RCC 7860 (cell line): ENCODE results near the gene GRM8.
A peak's percentile ranks its signal among the peaks of the same experiment; 100 is the strongest.

Source experiments
- DNase-seq: peaks from one replicate; pipeline ENCODE4 v3.0.0-alpha.2; 2015; ENCODE audit warnings: low spot score
- FAIRE-seq: peaks from 2 replicates; lab custom pipeline; 2012; peaks lifted over from hg19 to GRCh38; lab: Jason Lieb, UNC

The GRM8 gene

DNA sequence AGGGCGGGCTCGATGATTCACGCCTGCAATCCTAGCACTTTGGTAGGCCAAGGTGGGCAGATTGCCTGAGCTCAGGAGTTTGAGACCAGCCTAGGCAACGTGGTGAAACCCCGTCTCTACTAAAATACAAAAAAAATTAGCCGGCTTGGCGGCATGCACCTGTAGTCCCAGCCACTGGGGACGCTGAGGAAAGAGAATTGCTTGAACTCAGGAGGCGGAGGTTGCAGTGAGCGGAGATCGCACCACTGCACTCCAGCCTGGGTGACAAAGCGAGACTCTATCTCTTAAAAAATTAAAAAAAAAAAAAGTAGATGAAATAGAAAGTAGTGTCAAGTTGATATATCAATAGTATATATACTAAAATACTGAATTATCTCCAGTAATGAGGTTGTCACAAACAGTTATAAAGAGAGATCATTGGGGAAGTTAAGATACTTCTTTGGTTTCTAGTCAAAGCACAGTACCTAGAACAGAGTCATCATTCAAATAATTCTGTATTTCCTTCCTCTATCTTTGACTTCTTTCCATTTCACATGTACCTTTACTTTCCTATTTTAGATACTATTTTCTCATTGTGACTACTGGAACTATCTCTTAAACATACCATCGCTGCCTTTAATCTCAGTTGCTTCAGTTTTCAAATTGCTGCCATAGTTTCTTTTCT is 491.7 kb downstream of the GRM8 start:
- FAIRE-seq (no peak), DNase-seq (no peak)

DNA sequence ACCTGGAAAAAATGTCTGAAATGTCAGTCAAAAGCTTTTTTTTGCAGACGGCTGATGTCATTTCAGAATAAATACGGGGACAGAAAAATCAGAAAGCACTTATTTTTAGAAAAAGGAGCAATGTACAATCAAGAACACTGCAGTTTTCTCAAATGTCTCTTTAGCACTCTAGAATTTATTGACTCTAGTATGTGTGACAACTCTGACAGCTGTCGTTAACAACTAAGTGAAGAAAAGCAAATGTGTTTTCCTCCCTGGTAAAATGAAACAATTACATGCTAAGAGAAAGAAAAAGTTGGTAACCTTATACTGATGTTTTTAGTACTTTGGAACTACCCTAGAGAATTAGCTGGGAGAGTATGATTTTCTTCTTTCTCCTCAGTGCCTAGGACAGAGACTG is 497.4 kb downstream of the GRM8 start:
- DNase-seq = no peak

DNA sequence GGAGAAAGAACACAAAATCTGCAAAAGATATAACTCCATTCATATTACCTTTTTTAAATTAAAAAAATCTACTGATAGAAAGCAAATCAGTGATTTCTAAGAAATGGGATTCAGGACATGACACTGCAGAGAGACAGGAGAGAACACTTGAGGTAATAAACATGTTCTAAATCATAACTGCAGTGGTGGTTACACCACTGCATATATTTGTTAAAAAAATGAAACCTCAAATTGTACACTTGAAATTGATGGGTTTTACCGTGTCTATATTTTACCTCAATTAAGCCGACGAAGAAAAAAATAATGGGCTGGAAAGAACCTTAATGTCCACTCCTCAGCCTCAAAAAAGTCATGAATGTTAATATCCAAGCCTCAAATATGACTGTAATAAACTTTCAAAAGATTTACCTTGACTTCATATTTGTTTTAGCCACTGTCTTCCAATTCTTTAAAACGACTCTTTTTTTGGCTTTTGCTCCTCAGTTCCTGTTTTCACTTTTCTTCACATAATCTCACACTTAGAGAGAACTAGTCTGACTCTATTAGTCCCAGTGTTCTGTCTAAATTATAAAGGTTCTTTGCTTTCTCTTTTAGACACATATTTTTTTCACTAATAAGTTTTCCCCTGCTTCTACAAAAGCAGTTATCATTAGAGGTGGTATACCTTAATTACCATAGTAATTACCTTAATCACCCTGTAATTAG is 502.4 kb downstream of the GRM8 start:
- no peak for FAIRE-seq
- no peak for DNase-seq

More for the DNA sequence above, 497.4 kb downstream of the GRM8 start:
- FAIRE-seq = no peak

DNA sequence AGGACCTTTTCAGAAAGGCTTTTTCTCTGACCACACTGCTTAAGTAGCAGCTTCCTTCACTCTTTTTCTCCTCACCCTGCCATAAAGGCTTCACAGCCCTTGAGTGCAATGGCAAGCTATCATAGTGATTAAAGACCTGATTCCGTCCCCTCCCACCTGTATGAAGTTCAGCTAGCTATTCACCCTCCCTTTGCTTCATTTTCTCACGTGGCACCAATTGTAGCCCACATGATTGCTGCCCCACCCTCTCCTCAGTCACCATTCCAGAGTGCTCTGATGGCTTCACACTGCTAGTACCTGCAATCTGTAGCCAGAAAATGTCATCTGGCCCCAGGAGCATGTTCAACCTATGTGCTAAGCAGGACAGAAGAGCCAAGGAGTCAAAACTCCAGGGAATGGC is 523.8 kb downstream of the GRM8 start:
- FAIRE-seq (no peak), DNase-seq (no peak)

DNA sequence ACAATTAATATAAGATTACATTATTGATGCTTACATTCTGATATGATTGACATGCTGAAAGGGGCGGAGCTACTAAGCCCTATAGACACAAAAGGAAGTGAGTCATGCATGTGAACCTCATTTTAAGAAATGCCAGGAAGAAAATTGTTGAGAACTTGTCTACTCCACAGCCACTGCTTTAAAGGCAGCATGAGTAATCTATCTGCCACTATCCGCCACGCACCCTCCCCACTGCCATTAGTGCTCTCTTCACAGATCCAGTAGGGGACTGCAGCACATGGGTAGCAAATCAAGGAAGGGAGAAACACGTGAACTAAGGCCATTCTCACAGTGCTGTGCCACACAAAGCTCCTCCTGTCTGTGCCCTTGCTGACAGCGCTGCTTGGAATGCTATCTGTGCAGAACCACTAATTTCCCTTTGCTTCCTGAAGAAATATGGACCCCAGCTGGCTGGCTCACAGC is 524.8 kb downstream of the GRM8 start:
- DNase-seq = peak; percentile 49
- no peak for FAIRE-seq

DNA sequence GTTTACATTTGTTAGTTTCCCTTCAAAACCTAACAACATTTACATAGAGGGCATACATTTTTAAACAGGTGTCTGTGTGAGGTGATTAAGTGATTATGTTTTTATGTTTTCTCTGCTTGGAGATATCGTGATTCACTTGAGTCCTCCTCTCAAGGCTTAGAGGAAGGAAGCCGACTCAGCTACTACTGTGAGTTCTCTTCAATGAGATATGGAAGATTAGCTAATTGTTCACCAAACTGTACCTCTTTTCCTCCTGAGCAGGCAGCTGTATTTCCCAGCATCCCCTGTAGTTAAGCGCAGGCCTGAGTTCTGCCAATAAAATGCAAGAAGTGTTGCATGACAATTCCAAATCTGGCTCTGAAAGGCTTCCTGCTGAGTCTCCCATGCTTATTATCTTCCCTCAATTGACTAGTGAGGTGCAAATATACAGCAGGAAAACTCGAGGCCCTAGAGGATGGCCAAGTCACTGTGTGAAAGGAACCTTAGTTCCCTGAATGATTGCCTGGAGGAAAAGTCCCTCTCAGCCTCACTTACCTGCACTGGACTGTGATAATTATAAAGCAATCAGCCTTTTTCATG is 528.7 kb downstream of the GRM8 start:
- DNase-seq = no peak
- FAIRE-seq = no peak

DNA sequence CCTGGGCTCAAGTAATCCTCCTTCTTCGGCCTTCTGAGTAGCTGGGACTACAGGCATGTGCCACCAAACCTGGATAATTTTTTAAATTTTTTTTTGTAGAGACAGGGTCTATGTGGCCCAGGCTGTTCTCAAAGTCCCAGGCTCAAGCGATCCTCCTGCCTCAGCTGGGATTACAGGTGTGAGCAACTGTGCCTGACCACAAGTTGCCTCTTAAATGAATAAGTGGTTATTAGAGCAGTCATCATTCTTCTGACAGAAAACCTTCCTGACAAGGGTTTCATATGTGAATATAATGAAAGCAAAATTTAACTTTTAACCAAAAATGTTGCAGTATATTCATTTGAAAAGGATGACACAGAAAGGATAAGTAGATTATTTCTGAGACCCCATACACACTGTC is 532.5 kb downstream of the GRM8 start:
- no peak for FAIRE-seq

DNA sequence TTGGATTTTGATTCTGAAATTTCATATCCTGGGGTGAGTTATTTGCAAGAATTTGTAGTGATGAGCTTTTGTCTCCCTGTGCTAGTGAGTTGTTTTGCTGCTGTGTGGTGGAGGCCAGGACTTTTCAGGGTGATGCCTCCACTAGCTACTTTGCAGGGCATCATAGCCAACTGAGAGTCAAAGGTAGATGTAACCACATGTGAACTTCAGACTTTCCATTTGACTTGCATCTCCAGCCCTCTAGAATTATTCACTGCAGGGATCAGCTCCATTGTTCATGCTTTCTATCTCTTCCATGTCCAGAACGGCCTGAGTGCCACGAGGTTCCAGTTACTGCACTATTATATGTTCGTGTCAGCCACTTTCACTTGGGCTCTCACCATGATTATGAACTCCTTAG is 534.3 kb downstream of the GRM8 start:
- FAIRE-seq = no peak

More for the DNA sequence above, 532.5 kb downstream of the GRM8 start:
- DNase-seq = no peak

DNA sequence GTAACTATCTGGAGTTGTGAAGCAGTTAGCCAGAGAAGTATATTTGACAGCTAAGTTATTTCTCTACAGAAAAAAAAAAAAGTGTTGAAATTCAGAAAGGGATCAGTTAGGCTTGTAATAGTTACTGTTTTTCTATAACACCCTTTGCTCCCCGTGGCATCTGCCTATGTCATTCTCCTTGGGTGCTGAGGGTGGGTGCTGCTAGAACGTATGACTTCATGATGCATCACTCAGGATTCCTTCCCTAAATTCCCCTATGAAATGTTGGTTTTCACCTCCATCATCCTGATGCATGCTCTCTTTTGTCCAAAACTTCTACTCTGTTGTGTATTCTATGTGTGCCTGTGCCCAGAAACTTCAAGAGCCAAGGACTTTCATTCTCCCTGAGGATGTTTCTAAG is 536.4 kb downstream of the GRM8 start:
- DNase-seq (no peak), FAIRE-seq (no peak)

More for the DNA sequence above, 534.3 kb downstream of the GRM8 start:
- no peak for DNase-seq

DNA sequence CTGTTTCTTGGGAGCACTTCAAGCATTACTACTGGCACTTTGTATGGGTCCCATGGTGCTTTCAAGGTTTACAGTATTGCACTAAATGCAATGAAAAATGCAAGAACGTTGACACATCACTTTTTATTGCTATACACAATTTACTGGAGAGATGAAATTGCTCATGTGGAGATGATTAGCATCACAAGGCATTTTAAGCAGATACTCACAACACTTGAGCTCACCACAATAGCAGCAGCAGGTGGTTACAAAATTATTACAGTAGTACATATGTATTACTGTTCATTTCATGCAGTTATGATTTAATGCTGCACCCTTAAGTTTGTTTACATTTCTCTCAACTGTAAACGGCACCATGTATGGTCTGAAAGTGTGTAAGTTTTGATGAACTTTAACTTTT is 537.7 kb downstream of the GRM8 start:
- DNase-seq (no peak), FAIRE-seq (no peak)

DNA sequence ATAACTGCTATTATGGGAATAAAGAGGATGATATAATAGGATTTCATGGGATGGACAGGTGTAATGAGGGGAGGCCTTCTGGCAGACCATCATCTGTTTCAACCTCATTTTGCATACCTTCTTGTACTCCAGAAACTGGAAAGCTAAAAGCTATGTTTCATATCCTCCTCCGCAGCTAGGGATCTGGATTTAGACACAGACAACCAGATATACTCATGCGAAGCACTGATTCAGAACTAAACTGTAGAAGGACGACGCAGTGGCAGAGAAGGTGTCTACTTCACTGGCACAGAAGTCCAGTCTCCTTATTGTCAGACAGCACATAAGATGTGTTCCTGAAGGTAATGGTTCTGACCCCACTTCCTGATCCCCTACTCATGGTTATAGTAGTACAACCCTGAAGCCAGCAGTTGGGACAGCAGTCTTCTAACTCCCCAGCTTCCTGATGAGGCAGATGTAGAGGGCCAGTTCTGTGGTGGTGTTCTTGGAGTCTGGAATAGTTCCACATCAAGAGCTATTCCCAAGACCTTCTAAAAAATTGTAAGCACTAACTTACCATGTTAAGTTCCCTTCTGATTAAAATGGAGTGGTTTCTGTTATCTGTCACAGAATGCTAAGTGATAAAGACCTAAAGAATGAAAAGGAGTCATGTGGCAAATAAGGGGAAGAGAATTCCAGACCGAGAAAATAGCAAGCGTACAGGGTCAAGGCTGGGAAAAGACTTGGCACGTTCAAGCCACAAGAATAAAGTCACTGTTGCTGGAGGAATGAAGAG is 550.3 kb downstream of the GRM8 start:
- FAIRE-seq (no peak), DNase-seq (peak; percentile 24)

DNA sequence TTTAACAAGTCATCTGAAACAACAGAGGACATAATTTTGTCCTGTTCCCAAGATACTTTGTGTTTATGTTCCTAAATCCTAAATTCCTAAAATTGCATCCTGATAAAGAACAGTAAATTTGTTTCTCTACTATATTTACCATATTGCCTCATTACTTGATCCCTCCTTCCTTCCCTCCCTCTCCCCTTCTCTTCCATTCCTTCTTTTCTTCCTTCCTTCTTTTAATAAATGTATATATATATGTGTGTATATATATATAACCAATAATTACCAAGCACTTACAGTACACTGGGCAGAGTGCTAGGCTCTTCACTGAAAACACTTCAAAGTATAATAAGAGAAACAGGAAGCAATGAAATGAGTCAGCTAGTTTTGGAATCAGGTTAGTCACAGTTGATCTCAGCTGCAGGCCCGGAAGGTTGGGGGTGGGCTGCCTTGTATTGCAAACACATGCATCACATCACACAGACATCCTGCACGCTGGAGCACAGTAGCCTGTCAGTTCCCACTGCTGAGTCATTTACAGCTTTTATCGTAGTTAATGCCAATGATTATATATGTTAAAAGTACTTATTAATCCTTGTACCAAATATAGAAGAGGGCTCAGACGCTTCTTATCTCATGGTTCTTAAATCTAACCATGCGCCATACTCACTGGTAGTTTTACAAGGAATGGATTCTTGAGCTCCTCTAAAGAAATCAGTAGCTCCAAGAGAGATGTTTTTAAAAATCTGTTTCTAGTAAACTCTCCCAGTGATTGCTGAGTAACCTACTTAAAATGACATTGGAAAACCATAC is 551.7 kb downstream of the GRM8 start:
- FAIRE-seq (peak; percentile 96), DNase-seq (peak; percentile 96)

DNA sequence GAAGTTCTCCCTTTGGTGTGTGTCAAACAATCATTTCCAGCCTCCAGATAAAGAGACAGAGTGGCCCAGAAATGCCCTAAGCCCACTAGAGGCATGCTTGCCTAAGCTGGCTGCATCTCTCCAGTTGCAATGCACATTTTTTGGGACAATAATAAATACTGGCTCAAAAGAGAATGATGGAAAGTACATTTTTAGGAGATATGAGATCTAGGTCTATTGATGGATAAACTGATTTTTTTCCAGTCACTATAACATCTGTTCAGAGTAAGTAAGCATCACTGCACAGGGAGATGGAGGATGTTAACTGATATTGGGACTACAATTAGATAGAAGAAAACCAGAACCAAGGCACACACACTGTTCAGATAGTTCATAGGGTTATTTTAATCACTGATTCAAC is 553.0 kb downstream of the GRM8 start:
- no peak for DNase-seq
- no peak for FAIRE-seq

DNA sequence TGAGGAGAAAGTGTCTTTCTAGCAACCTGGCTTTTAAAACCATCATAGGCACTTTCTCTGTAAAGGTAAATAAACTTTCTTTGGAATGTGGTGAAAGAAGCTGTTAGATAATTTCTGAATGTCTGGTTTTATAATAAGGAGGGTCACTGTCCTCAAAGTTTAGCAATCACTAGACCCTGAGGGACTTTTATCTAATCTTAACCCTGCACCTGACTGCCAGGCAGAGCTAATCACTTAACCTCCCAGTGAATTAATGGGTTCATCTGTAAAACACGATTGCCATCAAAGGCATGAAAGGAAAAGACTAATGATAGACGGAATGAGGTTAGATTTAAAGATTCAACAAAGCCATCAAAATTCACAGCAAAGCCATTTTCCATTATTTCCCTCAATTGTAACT is 553.8 kb downstream of the GRM8 start:
- no peak for DNase-seq

DNA sequence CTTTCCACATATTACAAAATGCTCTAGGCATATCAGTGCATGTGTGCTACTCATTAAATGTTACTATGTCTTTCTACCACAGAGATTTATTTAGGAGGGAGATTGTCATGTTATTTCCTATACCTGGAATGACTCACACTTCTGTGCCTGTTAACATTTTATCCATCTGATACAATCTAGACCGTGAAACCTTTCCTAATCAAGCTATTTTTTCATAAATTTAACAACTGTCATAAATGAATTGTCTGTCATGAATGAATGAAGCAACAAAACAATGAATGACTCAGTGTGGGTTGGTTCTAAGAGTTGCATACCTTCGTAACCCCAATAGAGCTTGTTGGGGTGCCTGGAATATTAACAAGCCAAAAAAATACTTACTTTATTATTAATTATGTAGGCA is 554.3 kb downstream of the GRM8 start:
- FAIRE-seq (no peak), DNase-seq (no peak)

More for the DNA sequence above, 553.8 kb downstream of the GRM8 start:
- no peak for FAIRE-seq

DNA sequence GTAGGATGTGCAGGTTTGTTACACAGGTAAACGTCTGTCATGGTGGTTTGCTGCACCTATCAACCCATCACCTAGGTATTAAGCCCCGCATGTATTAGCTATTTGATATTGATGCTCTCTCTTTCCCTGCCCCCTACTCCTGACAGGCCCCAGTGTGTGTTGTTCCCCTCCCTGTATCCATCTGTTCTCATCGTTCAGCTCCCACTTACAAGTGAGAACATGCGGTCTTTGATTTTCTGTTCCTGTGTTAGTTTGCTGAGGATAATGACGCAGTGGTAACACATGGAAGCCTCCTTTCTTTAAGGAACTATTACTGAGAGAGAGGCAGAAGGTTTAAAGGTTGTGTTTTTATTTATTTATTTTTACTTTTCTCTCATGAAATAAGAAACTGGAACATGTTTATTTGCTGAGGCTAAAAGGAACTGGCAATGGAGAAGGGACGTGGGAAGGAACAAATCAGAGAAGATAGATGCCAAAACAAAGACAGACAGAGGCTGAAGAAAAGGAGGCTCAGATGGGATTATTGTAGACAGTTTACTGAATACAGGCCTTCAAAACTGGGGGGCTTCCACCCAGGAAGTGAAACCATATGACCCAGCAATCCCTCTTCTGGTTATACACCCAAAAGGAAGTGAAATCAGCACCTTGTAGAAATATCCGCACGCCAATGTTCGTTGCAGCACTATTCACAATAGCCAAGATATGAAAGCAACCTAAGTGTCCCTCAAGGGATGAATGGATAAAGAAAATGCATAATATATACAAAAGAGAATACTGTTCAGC is 556.3 kb downstream of the GRM8 start:
- DNase-seq (no peak), FAIRE-seq (no peak)

DNA sequence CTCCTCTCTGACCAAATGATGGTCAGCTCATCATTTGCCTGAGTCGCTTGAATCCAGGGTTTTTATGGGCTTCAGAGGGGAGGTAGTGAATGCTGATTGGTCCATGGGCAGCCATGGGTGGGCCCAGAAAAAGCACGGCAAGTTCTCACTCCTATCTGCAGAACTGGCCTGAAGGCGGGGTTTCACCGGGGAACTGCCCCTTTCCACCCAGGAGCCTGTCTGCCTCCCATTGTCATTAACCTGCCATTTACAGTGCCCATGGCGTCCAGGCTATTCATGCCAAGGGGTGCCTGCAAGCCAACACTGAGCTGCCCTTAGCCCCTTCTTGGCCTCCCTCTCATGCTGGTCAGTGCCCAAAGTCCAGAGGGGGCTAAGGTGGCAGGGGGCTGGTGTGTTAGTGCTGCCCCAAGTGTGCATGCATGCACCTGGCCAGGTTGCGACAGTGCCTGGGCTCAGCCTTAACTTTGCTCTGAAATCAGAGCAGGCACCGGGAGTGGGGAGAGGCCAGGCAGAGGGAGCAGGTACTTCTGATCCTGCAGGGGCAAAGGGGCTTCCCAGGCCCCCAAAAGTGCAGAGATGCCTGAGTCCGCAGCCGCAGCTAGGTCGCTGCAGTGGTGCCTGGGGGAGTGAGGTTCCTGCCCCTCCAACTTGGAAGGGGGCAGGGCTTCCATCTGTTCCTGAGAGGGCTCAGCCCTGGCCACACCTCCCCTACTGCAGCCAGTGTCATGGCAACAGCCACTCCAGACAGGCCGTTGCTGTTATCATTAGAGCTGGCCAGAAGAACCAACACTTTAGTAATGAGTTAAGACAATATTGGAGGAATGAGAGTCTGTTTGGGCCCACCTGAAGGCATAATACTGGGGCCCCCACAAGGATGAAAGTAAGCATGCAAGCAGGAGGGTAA is 561.6 kb downstream of the GRM8 start:
- FAIRE-seq = no peak
- no peak for DNase-seq

DNA sequence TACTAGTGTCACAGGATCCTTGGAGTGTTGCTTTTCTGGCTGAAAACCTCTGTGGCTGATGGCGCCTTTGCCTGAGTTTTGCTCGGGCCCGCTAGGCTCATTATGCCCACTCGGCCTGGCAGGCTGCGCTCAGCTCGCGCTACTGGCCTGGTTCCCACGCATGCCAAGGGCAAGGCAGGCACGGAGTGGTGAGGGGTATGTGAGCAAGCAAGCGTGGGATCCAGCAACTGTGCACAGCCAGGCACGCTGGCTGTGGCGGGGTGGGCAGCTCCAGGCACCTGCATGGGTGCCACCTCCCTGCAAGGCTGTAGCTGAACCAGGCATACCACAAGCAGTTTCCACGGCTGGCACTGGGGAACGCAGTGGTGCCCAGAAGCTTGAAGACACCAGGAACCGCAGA is 562.6 kb downstream of the GRM8 start:
- no peak for FAIRE-seq
- DNase-seq = no peak

DNA sequence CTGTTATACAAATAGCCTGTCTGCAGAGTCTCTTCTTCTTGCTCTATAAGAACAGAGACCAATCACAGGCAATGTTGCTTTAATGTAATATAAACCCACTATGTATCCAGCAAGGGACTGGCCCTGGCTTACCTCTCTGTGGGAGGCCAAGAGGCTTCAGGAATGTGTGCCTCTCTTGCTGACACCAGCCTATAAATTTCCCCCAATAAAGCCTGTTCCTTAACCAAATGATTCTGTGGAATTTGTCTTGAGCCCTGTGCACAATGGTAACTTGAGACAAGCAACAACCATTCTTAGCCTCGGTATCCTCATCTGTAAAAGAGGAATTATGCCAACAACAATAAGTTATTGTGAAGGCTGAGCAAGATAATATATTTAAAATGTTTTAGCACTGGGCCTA is 563.7 kb downstream of the GRM8 start:
- FAIRE-seq = no peak

More for the DNA sequence above, 563.7 kb downstream of the GRM8 start:
- DNase-seq = no peak
